Fibroblast of lung (primary cell): ENCODE measurements around the gene C1orf115.

Experiments used
- EZH2 ChIP-seq: IDR thresholded peaks from 2 replicates; pipeline ENCODE4 v1.5.1; 2012; ENCODE audit warnings: low read length, control low read depth, mild to moderate bottlenecking; ENCODE audit errors: missing control alignments
- TF ChIP-seq, protein P1 (sequence below), 2 donors: IDR thresholded peaks in 1 of 2; conservative IDR thresholded peaks in 1 of 2; 1 replicate in 1 of 2; 2 replicates in 1 of 2; pipeline ENCODE4 v1.5.1; 2011 to 2012; ENCODE audit warnings: low read length in 2 of 2, control low read depth in 1 of 2, inconsistent platforms in 1 of 2, low read depth in 1 of 2, mild to moderate bottlenecking in 1 of 2

DNA sequence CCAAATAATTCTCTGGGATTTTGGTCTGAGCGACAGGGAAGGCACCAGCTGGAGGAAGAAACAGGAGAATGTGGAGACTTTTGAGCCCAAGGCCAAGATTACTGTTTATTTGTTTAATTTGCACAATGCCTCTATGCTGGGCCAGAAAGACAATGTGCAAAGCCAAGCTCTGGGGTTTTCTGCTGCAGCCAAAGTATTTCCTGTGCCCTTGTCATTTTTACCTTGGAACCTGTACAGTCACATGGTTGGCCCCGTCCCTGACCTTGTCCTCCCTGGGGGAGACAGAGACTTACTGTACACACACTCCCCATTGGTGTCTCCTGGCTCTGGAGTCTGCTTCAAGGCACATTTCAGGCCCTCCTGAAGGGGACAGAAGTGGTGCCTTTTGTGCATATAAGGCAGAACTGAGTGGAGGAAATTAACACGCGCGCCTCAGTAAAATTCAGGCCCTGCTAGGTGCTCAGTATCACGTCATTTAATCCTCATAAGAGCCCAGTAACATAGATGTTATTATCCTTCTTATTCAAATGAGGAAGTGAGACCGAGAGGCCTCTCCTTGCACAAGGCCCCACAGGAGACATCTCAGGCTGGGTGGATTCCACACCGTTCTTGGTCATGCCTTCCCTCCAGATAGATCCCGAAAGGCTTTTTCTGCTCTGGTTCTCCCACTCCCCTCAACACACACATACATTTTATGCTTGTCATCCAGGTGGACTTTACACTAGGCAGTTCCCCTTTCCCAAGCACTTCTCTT lies 21.1 kb downstream of the C1orf115 start:
- TF ChIP-seq EZH2: no peak
- TF ChIP-seq, protein P1, sequence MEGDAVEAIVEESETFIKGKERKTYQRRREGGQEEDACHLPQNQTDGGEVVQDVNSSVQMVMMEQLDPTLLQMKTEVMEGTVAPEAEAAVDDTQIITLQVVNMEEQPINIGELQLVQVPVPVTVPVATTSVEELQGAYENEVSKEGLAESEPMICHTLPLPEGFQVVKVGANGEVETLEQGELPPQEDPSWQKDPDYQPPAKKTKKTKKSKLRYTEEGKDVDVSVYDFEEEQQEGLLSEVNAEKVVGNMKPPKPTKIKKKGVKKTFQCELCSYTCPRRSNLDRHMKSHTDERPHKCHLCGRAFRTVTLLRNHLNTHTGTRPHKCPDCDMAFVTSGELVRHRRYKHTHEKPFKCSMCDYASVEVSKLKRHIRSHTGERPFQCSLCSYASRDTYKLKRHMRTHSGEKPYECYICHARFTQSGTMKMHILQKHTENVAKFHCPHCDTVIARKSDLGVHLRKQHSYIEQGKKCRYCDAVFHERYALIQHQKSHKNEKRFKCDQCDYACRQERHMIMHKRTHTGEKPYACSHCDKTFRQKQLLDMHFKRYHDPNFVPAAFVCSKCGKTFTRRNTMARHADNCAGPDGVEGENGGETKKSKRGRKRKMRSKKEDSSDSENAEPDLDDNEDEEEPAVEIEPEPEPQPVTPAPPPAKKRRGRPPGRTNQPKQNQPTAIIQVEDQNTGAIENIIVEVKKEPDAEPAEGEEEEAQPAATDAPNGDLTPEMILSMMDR (conservative IDR thresholded peaks at IDR 0.05 in 1 of 2, IDR thresholded peaks at IDR 0.05 in 1 of 2; ENCODE audit: low read depth in 1 of 2, low read length in 2 of 2): no peak
